WTC11 (cell line): ENCODE results near the gene SLC30A2. TPM values are rescaled to one million over a fixed set of nuclear protein-coding genes. Genes with fewer than 3 reads are reported as not detected.

ENCODE experiments used
- ATAC-seq: fragments of 200-7000 bp; cut with Tn5 transposase; 2 replicates; pipeline ENCODE4 v1.10.0; 2021; ENCODE audit warnings: mild to moderate bottlenecking, moderate library complexity
- CTCF ChIA-PET: fragments of 300-600 bp; sonication (Branson Sonifier 250); formaldehyde crosslinking; loops from one replicate; lab custom pipeline; 2021; ENCODE audit warnings: antibody characterized with exemption; lab: Charles Lee
- POLR2A ChIA-PET: fragments of 350-600 bp; sonication (Branson Sonifier 250); formaldehyde crosslinking; loops from one replicate; lab custom pipeline; 2021; ENCODE audit warnings: antibody characterized with exemption; lab: Charles Lee
- DNase-seq: peaks from one replicate; pipeline ENCODE4 v3.0.0; 2021; ENCODE audit warnings: low spot score
- H3K27ac Mint-ChIP-seq: 2 replicates; pipeline ENCODE4 v1.8.0; 2021; ENCODE audit warnings: mixed read lengths
- H3K27me3 Mint-ChIP-seq: 2 replicates; pipeline ENCODE4 v1.8.0; 2021; ENCODE audit warnings: low read depth, mild to moderate bottlenecking, moderate library complexity, mixed read lengths
- H3K36me3 Mint-ChIP-seq: 2 replicates; pipeline ENCODE4 v1.8.0; 2021; ENCODE audit warnings: mixed read lengths
- H3K4me1 Mint-ChIP-seq: 2 replicates; pipeline ENCODE4 v1.8.0; 2022; ENCODE audit warnings: mixed read lengths
- H3K4me3 Mint-ChIP-seq: 2 replicates; pipeline ENCODE4 v1.8.0; 2021; ENCODE audit warnings: mild to moderate bottlenecking, moderate library complexity, mixed read lengths
- H3K9me3 Mint-ChIP-seq: 2 replicates; pipeline ENCODE4 v1.8.0; 2021; ENCODE audit warnings: mixed read lengths
- ARID4B ChIP-seq: sonication (generic); formaldehyde crosslinking; IDR thresholded peaks from 2 replicates; pipeline ENCODE4 v1.8.0; 2023; ENCODE audit warnings: missing genetic modification reagents, mild to moderate bottlenecking, borderline replicate concordance
- FOXJ3 ChIP-seq: sonication (generic); formaldehyde crosslinking; IDR thresholded peaks from 2 replicates; pipeline ENCODE4 v1.9.0; 2021; ENCODE audit warnings: missing genetic modification reagents, mild to moderate bottlenecking, borderline replicate concordance
- KAT7 ChIP-seq: sonication (generic); formaldehyde crosslinking; IDR thresholded peaks from 2 replicates; pipeline ENCODE4 v1.8.1; 2023; ENCODE audit warnings: missing genetic modification reagents, mild to moderate bottlenecking, borderline replicate concordance
- MXD4 ChIP-seq: fragments of 250-450 bp; sonication (Bioruptor Pico); IDR thresholded peaks from 2 replicates; pipeline ENCODE4 v1.8.0; 2021; ENCODE audit warnings: mild to moderate bottlenecking, moderate library complexity, borderline replicate concordance
- NFATC4 ChIP-seq: fragments of 250-450 bp; sonication (Bioruptor Pico); IDR thresholded peaks from 2 replicates; pipeline ENCODE4 v1.9.0; 2021; ENCODE audit warnings: mild to moderate bottlenecking
- NR2C2 ChIP-seq: sonication (generic); formaldehyde crosslinking; IDR thresholded peaks from 2 replicates; pipeline ENCODE4 v1.8.0; 2022; ENCODE audit warnings: mild to moderate bottlenecking, missing genetic modification reagents
- TCF7 ChIP-seq: sonication (generic); formaldehyde crosslinking; IDR thresholded peaks from 2 replicates; pipeline ENCODE4 v1.8.0; 2022; ENCODE audit warnings: mild to moderate bottlenecking, low read depth, missing genetic modification reagents, moderate library complexity
- TEAD1 ChIP-seq: sonication (generic); formaldehyde crosslinking; IDR thresholded peaks from 2 replicates; pipeline ENCODE4 v1.8.0; 2022; ENCODE audit warnings: mild to moderate bottlenecking, missing genetic modification reagents
- ZBTB21 ChIP-seq: sonication (generic); formaldehyde crosslinking; IDR thresholded peaks from 2 replicates; pipeline ENCODE4 v1.8.1; 2023; ENCODE audit warnings: mild to moderate bottlenecking, missing genetic modification reagents, borderline replicate concordance
- ZNF138 ChIP-seq: sonication (generic); formaldehyde crosslinking; conservative IDR thresholded peaks from 2 replicates; pipeline ENCODE4 v1.8.1; 2022; ENCODE audit warnings: mild to moderate bottlenecking, moderate library complexity, missing genetic modification reagents
- ZNF423 ChIP-seq: fragments of 250-450 bp; sonication (Bioruptor Pico); IDR thresholded peaks from 2 replicates; pipeline ENCODE4 v2.1.2; 2022; ENCODE audit warnings: mild to moderate bottlenecking, moderate library complexity
- ZNF425 ChIP-seq: fragments of 250-450 bp; sonication (Bioruptor Pico); conservative IDR thresholded peaks from 2 replicates; pipeline ENCODE4 v1.9.0; 2021; ENCODE audit warnings: mild to moderate bottlenecking
- total RNA-seq: library from RNA; stranded (reverse); gene quantifications from 3 replicates; pipeline ENCODE4 v1.2.3, GENCODE V29; 2021
- TF ChIP-seq, protein P1 (sequence below): fragments of 250-450 bp; sonication (Bioruptor Pico); IDR thresholded peaks from 2 replicates; pipeline ENCODE4 v1.9.0; 2021; ENCODE audit warnings: mild to moderate bottlenecking
- TF ChIP-seq, protein P2 (sequence below): sonication (generic); formaldehyde crosslinking; IDR thresholded peaks from 2 replicates; pipeline ENCODE4 v1.8.0; 2022; ENCODE audit warnings: mild to moderate bottlenecking, missing genetic modification reagents
- TF ChIP-seq, protein P3 (sequence below): sonication (generic); formaldehyde crosslinking; IDR thresholded peaks from 2 replicates; pipeline ENCODE4 v1.8.1; 2023; ENCODE audit warnings: mild to moderate bottlenecking, missing genetic modification reagents, moderate library complexity

The SLC30A2 gene
- total RNA-seq, 1 experiment from 2014 or later = 0.15 TPM

DNA sequence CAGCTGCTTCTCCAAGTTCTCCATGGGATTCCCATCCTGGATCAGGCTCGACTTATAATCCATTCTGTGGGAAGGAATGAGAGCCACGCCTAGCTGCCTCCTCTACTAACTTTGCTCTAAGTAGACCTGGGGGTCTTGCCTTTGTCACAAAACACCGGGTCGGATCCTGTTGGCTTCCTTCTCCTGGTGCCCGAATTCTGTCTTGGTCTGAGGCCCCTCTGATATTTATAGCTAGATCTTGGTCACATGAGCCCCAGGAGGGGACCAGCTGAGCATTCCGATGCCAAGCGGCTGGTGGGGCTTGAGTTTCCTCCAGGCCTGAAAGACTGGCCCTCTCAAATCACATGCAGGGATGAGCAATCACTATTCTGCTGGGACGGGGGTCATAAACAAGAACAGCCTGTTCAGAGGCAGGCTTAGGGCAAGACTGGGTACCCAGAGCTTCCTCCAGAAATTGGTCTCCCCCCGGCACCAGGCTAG lies 21.6 kb upstream of the SLC30A2 start, which contains the start of gene TRIM63 (continued):
- TF ChIP-seq, protein P1, sequence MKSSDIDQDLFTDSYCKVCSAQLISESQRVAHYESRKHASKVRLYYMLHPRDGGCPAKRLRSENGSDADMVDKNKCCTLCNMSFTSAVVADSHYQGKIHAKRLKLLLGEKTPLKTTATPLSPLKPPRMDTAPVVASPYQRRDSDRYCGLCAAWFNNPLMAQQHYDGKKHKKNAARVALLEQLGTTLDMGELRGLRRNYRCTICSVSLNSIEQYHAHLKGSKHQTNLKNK = no peak
- TF ChIP-seq NR2C2 (no peak), ZNF138 (CRISPR knock-in tag) (no peak), FOXJ3 (CRISPR knock-in tag) (no peak), TCF7 (CRISPR knock-in tag) (no peak), TEAD1 (CRISPR knock-in tag) (no peak)

GRCh38 chr1:26066857-26067256 lies 20.9 kb upstream of the SLC30A2 start:
- Mint-ChIP-seq H3K4me1 (peaks cover 8% of the 10 kb centered on the region; the same call in 1 of the 2 replicates), H3K4me3 (no peak overlapping the region), H3K36me3 (no peaks in the 10 kb centered on the region), H3K27me3 (no peaks in the 10 kb centered on the region), H3K9me3 (no peaks in the 10 kb centered on the region), H3K27ac (no peak overlapping the region)
- ChIA-PET POLR2A (interaction anchor here (0.6 kb wide), 1 partner anchor 25 kb away, joined by 3 read pairs; no protein-coding TSS in a partner anchor), CTCF (interaction anchor here (0.6 to 3.5 kb wide), 11 partner anchors 31 to 350 kb away, joined by 3 to 13 read pairs (median 4); partner anchors contain the start of genes CEP85, CNKSR1 and ZNF593)
- TF ChIP-seq, protein P2, sequence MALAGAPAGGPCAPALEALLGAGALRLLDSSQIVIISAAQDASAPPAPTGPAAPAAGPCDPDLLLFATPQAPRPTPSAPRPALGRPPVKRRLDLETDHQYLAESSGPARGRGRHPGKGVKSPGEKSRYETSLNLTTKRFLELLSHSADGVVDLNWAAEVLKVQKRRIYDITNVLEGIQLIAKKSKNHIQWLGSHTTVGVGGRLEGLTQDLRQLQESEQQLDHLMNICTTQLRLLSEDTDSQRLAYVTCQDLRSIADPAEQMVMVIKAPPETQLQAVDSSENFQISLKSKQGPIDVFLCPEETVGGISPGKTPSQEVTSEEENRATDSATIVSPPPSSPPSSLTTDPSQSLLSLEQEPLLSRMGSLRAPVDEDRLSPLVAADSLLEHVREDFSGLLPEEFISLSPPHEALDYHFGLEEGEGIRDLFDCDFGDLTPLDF (CRISPR knock-in tag) = no peak
- TF ChIP-seq NFATC4 (CRISPR knock-in tag) (no peak), ZNF425 (CRISPR knock-in tag) (no peak), ZNF423 (no peak), KAT7 (CRISPR knock-in tag) (no peak), ZBTB21 (CRISPR knock-in tag) (no peak), MXD4 (CRISPR knock-in tag) (no peak), ARID4B (CRISPR knock-in tag) (no peak)
- TF ChIP-seq, protein P3, sequence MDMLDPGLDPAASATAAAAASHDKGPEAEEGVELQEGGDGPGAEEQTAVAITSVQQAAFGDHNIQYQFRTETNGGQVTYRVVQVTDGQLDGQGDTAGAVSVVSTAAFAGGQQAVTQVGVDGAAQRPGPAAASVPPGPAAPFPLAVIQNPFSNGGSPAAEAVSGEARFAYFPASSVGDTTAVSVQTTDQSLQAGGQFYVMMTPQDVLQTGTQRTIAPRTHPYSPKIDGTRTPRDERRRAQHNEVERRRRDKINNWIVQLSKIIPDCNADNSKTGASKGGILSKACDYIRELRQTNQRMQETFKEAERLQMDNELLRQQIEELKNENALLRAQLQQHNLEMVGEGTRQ (CRISPR knock-in tag) = no peak
- DNase-seq = no peak
- ATAC-seq = peak; percentile 20; the same call in 1 of the 2 replicates
